ENCODE measurements around the gene MSH3.

The MSH3 gene

GRCh38 chr5:80744149-80744548 lies 89.7 kb downstream of the MSH3 start:
- no peak overlapping the region for H3K27ac ChIP-seq (ENCODE audit: low read length)
- H4K20me1 ChIP-seq (ENCODE audit: insufficient read depth, low read length) = no peaks in the 10 kb centered on the region
- no peaks in the 10 kb centered on the region for H3K36me3 ChIP-seq (replicated peaks; ENCODE audit: insufficient read depth, low read length)
- no peaks in the 10 kb centered on the region for H3K79me2 ChIP-seq (ENCODE audit: low read length)
- H3K9ac ChIP-seq (ENCODE audit: low read length) = no peak overlapping the region
- H3F3A ChIP-seq (ENCODE audit: insufficient read depth, low read length) = no peaks in the 10 kb centered on the region
- no peaks in the 10 kb centered on the region for H3K4me1 ChIP-seq (ENCODE audit: low read length)
- no peak for TF ChIP-seq EZH2phosphoT487 (IDR thresholded peaks at IDR 0.05; ENCODE audit: low read length)
- TF ChIP-seq EZH2 (optimal IDR thresholded peaks at IDR 0.05; ENCODE audit: low read depth, low read length) = no peak
- TF ChIP-seq, protein P1, sequence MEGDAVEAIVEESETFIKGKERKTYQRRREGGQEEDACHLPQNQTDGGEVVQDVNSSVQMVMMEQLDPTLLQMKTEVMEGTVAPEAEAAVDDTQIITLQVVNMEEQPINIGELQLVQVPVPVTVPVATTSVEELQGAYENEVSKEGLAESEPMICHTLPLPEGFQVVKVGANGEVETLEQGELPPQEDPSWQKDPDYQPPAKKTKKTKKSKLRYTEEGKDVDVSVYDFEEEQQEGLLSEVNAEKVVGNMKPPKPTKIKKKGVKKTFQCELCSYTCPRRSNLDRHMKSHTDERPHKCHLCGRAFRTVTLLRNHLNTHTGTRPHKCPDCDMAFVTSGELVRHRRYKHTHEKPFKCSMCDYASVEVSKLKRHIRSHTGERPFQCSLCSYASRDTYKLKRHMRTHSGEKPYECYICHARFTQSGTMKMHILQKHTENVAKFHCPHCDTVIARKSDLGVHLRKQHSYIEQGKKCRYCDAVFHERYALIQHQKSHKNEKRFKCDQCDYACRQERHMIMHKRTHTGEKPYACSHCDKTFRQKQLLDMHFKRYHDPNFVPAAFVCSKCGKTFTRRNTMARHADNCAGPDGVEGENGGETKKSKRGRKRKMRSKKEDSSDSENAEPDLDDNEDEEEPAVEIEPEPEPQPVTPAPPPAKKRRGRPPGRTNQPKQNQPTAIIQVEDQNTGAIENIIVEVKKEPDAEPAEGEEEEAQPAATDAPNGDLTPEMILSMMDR (IDR thresholded peaks at IDR 0.05; ENCODE audit: low read length) = no peak
- H3K4me3 ChIP-seq (ENCODE audit: low read length) = no peak overlapping the region
- DNase-seq = no peak
- H3K9me2 ChIP-seq (replicated peaks; ENCODE audit: insufficient read depth, low read length) = no peaks in the 10 kb centered on the region
- no peak overlapping the region for H2AFZ ChIP-seq (ENCODE audit: low read length)
- no peaks in the 10 kb centered on the region for H3K9me3 ChIP-seq (replicated peaks; ENCODE audit: insufficient read depth, low read length)
- H3K27me3 ChIP-seq (replicated peaks; ENCODE audit: insufficient read depth, low read length) = no peaks in the 10 kb centered on the region
- no peak overlapping the region for H3K4me2 ChIP-seq (ENCODE audit: low read depth, low read length)

GRCh38 chr5:80745490-80745889 lies 91.0 kb downstream of the MSH3 start:
- Histone ChIP-seq H4K20me1 (ENCODE audit: insufficient read depth, low read length) (no peaks in the 10 kb centered on the region), H3K4me1 (ENCODE audit: low read length) (no peaks in the 10 kb centered on the region), H3K79me2 (ENCODE audit: low read length) (no peaks in the 10 kb centered on the region), H3K4me3 (ENCODE audit: low read length) (no peak overlapping the region), H3F3A (ENCODE audit: insufficient read depth, low read length) (no peaks in the 10 kb centered on the region), H3K27ac (ENCODE audit: low read length) (no peak overlapping the region), H3K4me2 (ENCODE audit: low read depth, low read length) (no peak overlapping the region), H3K9ac (ENCODE audit: low read length) (no peak overlapping the region), H3K9me2 (replicated peaks; ENCODE audit: insufficient read depth, low read length) (no peaks in the 10 kb centered on the region), H3K27me3 (replicated peaks; ENCODE audit: insufficient read depth, low read length) (no peaks in the 10 kb centered on the region), H2AFZ (ENCODE audit: low read length) (no peak overlapping the region), H3K36me3 (replicated peaks; ENCODE audit: insufficient read depth, low read length) (no peaks in the 10 kb centered on the region), H3K9me3 (replicated peaks; ENCODE audit: insufficient read depth, low read length) (no peaks in the 10 kb centered on the region)
- no peak for DNase-seq
- TF ChIP-seq, protein P1 (IDR thresholded peaks at IDR 0.05; ENCODE audit: low read length) = no peak
- TF ChIP-seq EZH2phosphoT487 (IDR thresholded peaks at IDR 0.05; ENCODE audit: low read length) = no peak
- no peak for TF ChIP-seq EZH2 (optimal IDR thresholded peaks at IDR 0.05; ENCODE audit: low read depth, low read length)

DNA sequence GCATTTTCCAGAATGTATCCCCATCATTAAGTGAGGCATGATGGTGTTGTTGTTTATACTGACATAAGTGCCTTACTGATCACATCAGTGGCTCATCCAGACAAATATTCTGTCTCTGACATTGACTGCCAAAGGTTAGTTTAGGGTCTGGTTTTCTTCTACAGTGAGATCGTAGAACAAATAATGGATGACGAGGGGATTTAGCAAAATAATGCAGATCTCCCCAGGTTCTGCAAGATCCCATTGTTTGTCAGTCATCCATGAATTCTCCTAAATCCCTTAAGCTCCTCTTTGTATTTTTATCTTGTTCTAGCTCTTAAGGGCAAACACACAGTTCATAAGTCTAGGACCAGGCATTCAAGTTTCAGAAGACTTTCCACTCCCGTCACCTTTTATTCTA lies 93.5 kb downstream of the MSH3 start:
- H3K9ac ChIP-seq (ENCODE audit: low read length) = no peak overlapping the region
- H3K36me3 ChIP-seq (replicated peaks; ENCODE audit: insufficient read depth, low read length) = no peaks in the 10 kb centered on the region
- H4K20me1 ChIP-seq (ENCODE audit: insufficient read depth, low read length) = no peaks in the 10 kb centered on the region
- no peaks in the 10 kb centered on the region for H3K27me3 ChIP-seq (replicated peaks; ENCODE audit: insufficient read depth, low read length)
- no peaks in the 10 kb centered on the region for H3K79me2 ChIP-seq (ENCODE audit: low read length)
- no peak overlapping the region for H3K4me3 ChIP-seq (ENCODE audit: low read length)
- H3F3A ChIP-seq (ENCODE audit: insufficient read depth, low read length) = no peaks in the 10 kb centered on the region
- no peak overlapping the region for H2AFZ ChIP-seq (ENCODE audit: low read length)
- TF ChIP-seq EZH2 (optimal IDR thresholded peaks at IDR 0.05; ENCODE audit: low read depth, low read length) = no peak
- no peak for TF ChIP-seq EZH2phosphoT487 (IDR thresholded peaks at IDR 0.05; ENCODE audit: low read length)
- TF ChIP-seq, protein P1 (IDR thresholded peaks at IDR 0.05; ENCODE audit: low read length) = no peak
- H3K4me1 ChIP-seq (ENCODE audit: low read length) = no peaks in the 10 kb centered on the region
- no peaks in the 10 kb centered on the region for H3K9me2 ChIP-seq (replicated peaks; ENCODE audit: insufficient read depth, low read length)
- no peak overlapping the region for H3K4me2 ChIP-seq (ENCODE audit: low read depth, low read length)
- no peak for DNase-seq
- H3K27ac ChIP-seq (ENCODE audit: low read length) = no peak overlapping the region
- H3K9me3 ChIP-seq (replicated peaks; ENCODE audit: insufficient read depth, low read length) = no peaks in the 10 kb centered on the region
